IPS-NIHi7 (cell line): ENCODE data around the gene FARS2.

Experiments used
- DNase-seq: peaks from one replicate; pipeline ENCODE4 v3.0.0; 2012; ENCODE audit warnings: mixed read lengths; ENCODE audit errors: extremely low spot score

FARS2 gene

GRCh38 chr6:5425797-5426196, 164.5 kb downstream of the FARS2 start:
- no peak for DNase-seq

GRCh38 chr6:5427586-5427985, 166.3 kb downstream of the FARS2 start:
- DNase-seq, result no peak

GRCh38 chr6:5433324-5433723, 172.0 kb downstream of the FARS2 start:
- no peak for DNase-seq

- DNase-seq, result no peak
Observed at GRCh38 chr6:5435449-5435848, 174.1 kb downstream of the FARS2 start.

GRCh38 chr6:5438922-5439584, 177.7 kb downstream of the FARS2 start:
- DNase-seq, result peak; percentile 43

GRCh38 chr6:5439749-5440148, 178.4 kb downstream of the FARS2 start:
- no peak for DNase-seq

- DNase-seq, result no peak
Observed at GRCh38 chr6:5442319-5442718, 181.0 kb downstream of the FARS2 start.

- DNase-seq, result no peak
Observed at GRCh38 chr6:5442916-5443315, 181.6 kb downstream of the FARS2 start.

GRCh38 chr6:5443491-5443890, 182.2 kb downstream of the FARS2 start:
- DNase-seq, result no peak

- no peak for DNase-seq
Observed at GRCh38 chr6:5446362-5447075, 185.2 kb downstream of the FARS2 start.

GRCh38 chr6:5447921-5448320, 186.6 kb downstream of the FARS2 start:
- DNase-seq, result no peak

GRCh38 chr6:5450073-5450472, 188.8 kb downstream of the FARS2 start:
- DNase-seq, result no peak

GRCh38 chr6:5453546-5453945, 192.2 kb downstream of the FARS2 start:
- DNase-seq, result no peak

GRCh38 chr6:5455142-5455541, 193.8 kb downstream of the FARS2 start:
- DNase-seq, result no peak

GRCh38 chr6:5457041-5457440, 195.7 kb downstream of the FARS2 start:
- no peak for DNase-seq

- no peak for DNase-seq
Observed at GRCh38 chr6:5457983-5458683, 196.8 kb downstream of the FARS2 start.

- DNase-seq, result no peak
Observed at GRCh38 chr6:5459346-5459745, 198.0 kb downstream of the FARS2 start.

GRCh38 chr6:5461365-5461764, 200.1 kb downstream of the FARS2 start:
- no peak for DNase-seq

- no peak for DNase-seq
Observed at GRCh38 chr6:5462856-5463255, 201.5 kb downstream of the FARS2 start.

- DNase-seq, result no peak
Observed at GRCh38 chr6:5463690-5464089, 202.4 kb downstream of the FARS2 start.

GRCh38 chr6:5464099-5464885, 203.0 kb downstream of the FARS2 start:
- no peak for DNase-seq
